ENCODE measurements around the gene CENATAC. TPM values are rescaled to one million over a fixed set of nuclear protein-coding genes. Genes with fewer than 3 reads are reported as not detected.

Gene CENATAC
- total and polyA plus RNA-seq, 4 donors: 6.0 to 33.6 (median 13.2) TPM

DNA sequence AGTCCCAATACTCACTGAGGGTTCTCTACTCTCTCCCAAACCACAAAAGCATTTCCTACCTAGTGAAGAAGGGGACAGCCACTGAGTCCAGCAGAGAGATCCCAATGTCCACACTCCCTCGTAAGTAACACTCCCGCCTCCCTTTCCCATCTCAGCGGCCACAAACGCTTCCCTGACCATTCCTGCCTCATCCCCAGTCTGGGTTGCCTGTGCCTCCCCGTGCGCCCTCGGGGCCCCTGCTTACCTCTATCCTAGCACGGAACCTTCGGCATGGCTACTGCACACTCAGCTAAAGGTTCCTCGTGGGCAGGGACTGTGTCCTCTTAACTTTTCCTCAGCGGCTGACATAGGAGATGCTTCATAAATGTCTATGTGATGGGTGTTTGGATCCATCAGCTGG lies 40.4 kb upstream of the CENATAC start (continued):
- TF ChIP-seq RAD21 (IDR thresholded peaks at IDR 0.05): no peak
- no peak for TF ChIP-seq EGR1 (IDR thresholded peaks at IDR 0.05; ENCODE audit: low read depth in 2 of 2)
- TF ChIP-seq GABPA (IDR thresholded peaks at IDR 0.05 in 1 of 2, conservative IDR thresholded peaks at IDR 0.05 in 1 of 2): no peak
- TF ChIP-seq HNF4G (IDR thresholded peaks at IDR 0.05): no peak
- TF ChIP-seq RXRA (IDR thresholded peaks at IDR 0.05): no peak
- no peak for TF ChIP-seq TAF1 (conservative IDR thresholded peaks at IDR 0.05)
- no peak for TF ChIP-seq HNF4A (conservative IDR thresholded peaks at IDR 0.05)

DNA sequence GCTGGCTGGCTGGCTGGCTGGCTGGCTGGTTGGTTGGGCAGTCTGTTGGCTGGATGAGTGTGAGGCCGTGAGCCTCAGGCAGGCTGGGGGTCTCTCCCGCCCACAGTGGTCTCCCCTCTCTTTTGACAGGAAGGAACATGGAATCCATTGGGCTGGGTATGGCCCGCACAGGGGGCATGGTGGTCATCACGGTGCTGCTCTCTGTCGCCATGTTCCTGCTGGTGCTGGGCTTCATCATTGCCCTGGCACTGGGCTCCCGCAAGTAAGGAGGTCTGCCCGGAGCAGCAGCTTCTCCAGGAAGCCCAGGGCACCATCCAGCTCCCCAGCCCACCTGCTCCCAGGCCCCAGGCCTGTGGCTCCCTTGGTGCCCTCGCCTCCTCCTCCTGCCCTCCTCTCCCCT lies 40.0 kb upstream of the CENATAC start:
- no peak overlapping the region for H3K27ac ChIP-seq (ENCODE audit: low read depth in 1 of 2, low read length in 2 of 2)
- H3K9ac ChIP-seq (ENCODE audit: low read depth in 1 of 2, low read length in 2 of 2): no peak overlapping the region
- TF ChIP-seq SP1 (IDR thresholded peaks at IDR 0.05) (no peak), EGR1 (IDR thresholded peaks at IDR 0.05; ENCODE audit: low read depth in 2 of 2) (no peak), TAF1 (conservative IDR thresholded peaks at IDR 0.05) (no peak), FOXA1 (IDR thresholded peaks at IDR 0.05) (no peak), NR2F2 (IDR thresholded peaks at IDR 0.05) (no peak), HNF4G (IDR thresholded peaks at IDR 0.05) (no peak), GABPA (IDR thresholded peaks at IDR 0.05 in 1 of 2, conservative IDR thresholded peaks at IDR 0.05 in 1 of 2) (no peak), RXRA (IDR thresholded peaks at IDR 0.05) (no peak), JUND (IDR thresholded peaks at IDR 0.05) (no peak), FOXA2 (IDR thresholded peaks at IDR 0.05) (no peak), YY1 (IDR thresholded peaks at IDR 0.05) (no peak), RAD21 (IDR thresholded peaks at IDR 0.05) (no peak)
- TF ChIP-seq, protein P1, sequence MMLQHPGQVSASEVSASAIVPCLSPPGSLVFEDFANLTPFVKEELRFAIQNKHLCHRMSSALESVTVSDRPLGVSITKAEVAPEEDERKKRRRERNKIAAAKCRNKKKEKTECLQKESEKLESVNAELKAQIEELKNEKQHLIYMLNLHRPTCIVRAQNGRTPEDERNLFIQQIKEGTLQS (IDR thresholded peaks at IDR 0.05): no peak
- TF ChIP-seq, protein P2, sequence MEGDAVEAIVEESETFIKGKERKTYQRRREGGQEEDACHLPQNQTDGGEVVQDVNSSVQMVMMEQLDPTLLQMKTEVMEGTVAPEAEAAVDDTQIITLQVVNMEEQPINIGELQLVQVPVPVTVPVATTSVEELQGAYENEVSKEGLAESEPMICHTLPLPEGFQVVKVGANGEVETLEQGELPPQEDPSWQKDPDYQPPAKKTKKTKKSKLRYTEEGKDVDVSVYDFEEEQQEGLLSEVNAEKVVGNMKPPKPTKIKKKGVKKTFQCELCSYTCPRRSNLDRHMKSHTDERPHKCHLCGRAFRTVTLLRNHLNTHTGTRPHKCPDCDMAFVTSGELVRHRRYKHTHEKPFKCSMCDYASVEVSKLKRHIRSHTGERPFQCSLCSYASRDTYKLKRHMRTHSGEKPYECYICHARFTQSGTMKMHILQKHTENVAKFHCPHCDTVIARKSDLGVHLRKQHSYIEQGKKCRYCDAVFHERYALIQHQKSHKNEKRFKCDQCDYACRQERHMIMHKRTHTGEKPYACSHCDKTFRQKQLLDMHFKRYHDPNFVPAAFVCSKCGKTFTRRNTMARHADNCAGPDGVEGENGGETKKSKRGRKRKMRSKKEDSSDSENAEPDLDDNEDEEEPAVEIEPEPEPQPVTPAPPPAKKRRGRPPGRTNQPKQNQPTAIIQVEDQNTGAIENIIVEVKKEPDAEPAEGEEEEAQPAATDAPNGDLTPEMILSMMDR (IDR thresholded peaks at IDR 0.05; ENCODE audit: low read depth, low read length, missing input control): no peak
- TF ChIP-seq, protein P3, sequence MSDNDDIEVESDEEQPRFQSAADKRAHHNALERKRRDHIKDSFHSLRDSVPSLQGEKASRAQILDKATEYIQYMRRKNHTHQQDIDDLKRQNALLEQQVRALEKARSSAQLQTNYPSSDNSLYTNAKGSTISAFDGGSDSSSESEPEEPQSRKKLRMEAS (IDR thresholded peaks at IDR 0.05): no peak
- TF ChIP-seq, protein P4, sequence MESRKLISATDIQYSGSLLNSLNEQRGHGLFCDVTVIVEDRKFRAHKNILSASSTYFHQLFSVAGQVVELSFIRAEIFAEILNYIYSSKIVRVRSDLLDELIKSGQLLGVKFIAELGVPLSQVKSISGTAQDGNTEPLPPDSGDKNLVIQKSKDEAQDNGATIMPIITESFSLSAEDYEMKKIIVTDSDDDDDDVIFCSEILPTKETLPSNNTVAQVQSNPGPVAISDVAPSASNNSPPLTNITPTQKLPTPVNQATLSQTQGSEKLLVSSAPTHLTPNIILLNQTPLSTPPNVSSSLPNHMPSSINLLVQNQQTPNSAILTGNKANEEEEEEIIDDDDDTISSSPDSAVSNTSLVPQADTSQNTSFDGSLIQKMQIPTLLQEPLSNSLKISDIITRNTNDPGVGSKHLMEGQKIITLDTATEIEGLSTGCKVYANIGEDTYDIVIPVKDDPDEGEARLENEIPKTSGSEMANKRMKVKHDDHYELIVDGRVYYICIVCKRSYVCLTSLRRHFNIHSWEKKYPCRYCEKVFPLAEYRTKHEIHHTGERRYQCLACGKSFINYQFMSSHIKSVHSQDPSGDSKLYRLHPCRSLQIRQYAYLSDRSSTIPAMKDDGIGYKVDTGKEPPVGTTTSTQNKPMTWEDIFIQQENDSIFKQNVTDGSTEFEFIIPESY (IDR thresholded peaks at IDR 0.05): no peak
- TF ChIP-seq, protein P5, sequence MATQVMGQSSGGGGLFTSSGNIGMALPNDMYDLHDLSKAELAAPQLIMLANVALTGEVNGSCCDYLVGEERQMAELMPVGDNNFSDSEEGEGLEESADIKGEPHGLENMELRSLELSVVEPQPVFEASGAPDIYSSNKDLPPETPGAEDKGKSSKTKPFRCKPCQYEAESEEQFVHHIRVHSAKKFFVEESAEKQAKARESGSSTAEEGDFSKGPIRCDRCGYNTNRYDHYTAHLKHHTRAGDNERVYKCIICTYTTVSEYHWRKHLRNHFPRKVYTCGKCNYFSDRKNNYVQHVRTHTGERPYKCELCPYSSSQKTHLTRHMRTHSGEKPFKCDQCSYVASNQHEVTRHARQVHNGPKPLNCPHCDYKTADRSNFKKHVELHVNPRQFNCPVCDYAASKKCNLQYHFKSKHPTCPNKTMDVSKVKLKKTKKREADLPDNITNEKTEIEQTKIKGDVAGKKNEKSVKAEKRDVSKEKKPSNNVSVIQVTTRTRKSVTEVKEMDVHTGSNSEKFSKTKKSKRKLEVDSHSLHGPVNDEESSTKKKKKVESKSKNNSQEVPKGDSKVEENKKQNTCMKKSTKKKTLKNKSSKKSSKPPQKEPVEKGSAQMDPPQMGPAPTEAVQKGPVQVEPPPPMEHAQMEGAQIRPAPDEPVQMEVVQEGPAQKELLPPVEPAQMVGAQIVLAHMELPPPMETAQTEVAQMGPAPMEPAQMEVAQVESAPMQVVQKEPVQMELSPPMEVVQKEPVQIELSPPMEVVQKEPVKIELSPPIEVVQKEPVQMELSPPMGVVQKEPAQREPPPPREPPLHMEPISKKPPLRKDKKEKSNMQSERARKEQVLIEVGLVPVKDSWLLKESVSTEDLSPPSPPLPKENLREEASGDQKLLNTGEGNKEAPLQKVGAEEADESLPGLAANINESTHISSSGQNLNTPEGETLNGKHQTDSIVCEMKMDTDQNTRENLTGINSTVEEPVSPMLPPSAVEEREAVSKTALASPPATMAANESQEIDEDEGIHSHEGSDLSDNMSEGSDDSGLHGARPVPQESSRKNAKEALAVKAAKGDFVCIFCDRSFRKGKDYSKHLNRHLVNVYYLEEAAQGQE (IDR thresholded peaks at IDR 0.05): no peak
- 93% methylated on average over 8 of the region's 8 CpGs for WGBS
- H3K36me3 ChIP-seq (ENCODE audit: control insufficient read depth in 4 of 4, insufficient read depth in 3 of 4, low read depth in 1 of 4, low read length in 3 of 4): no peaks in the 10 kb centered on the region
- DNase-seq (ENCODE audit: low spot score): no peak
- H3K9me3 ChIP-seq (ENCODE audit: control insufficient read depth in 4 of 4, low read length in 3 of 4): no peaks in the 10 kb centered on the region
- H3K4me3 ChIP-seq (ENCODE audit: low read depth in 1 of 3, low read length in 3 of 3): no peak overlapping the region
- H3K4me1 ChIP-seq (ENCODE audit: control insufficient read depth in 4 of 4, insufficient read depth in 4 of 4, low read length in 3 of 4): no peaks in the 10 kb centered on the region
- H3K27me3 ChIP-seq (ENCODE audit: control insufficient read depth in 4 of 4, insufficient read depth in 4 of 4, low read length in 3 of 4): no peaks in the 10 kb centered on the region

Measured in liver (tissue), 9 donors.